ENCODE results near the gene PGAP6.
"Not testable (repeated sequence)": the region's sequence is repeated elsewhere in the genome, so short reads cannot be mapped to it uniquely, and the experiment has no call there.

The PGAP6 gene

DNA sequence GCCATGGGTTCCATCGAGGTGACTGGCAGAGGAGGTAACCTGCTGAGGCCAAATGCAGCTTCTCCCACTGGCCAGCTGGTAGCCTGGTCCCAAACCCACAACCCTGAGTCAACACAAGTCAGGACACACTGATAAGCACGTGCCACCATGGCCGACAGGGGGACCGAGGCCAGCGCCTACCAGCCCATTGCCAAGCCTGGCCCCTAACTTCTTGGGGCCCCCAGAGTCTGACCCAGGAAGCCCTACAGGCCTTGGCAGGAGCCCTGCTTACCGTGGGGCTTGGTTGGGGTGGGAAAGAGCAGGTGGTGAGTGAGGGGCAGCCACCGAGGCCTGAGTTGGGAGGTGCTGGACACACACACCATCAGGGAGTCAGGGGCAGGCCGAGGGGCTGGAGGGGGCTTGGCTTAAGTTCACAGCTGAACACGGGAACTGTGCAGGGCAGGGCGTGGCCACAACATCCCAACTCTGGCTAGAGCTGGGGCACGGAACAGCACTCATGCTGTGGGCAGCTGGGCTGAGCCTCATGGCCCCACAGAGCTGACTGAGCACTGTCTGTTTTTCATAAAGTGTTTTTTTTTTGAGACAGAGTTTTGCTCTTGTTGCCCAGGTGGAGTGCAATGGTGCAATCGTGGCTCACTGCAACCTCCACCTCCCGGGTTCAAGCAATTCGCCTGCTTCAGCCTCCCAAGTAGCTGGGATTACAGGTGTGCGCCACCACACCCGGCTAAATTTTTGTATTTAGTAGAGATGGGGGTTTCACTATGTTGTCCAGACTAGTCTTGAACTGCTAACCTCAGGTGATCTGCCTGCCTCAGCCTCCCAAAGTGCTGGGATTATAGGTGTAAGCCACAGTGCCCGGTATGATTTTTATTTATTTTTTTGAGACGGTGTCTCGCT is 16.9 kb downstream of the PGAP6 start:
- DNase-seq (ENCODE audit: low read depth): no peak

DNA sequence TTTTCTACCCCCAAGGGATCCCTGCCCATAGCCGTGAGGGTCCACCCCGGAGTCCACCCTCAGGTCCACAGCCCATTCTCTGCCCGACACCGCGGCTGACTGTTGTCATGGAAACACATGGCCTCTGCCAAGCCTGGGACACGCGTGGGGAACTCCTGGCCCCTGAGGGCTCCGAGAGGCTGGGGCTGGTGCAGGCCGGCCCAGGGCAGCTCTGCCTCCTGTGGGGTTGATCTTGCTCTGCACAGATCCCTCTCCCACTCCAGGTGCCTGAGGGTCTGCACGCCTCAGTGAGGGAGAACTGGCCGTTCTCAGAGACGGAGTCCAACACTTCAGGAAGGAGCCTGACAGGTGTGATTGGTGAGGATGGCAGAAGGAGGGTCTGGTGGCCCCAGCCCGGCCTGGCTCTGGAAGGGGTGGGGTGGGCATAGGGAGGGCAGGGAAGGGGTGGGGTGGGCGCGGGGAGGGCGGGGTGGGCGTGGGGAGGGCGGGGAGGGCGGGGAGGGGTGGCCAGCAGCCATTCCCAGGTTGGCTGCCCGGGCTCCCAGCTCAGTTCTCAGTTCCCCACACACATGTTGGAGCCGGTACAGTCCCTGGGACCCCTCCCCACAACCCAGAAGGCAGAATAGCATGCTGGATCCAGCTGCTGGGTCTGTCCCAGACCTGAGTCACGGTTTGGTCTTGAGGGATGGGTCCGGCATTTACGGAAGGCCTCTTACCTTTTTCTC is 17.9 kb downstream of the PGAP6 start:
- DNase-seq (ENCODE audit: low read depth): no peak

GRCh38 chr16:363110-363765 is 18.5 kb downstream of the PGAP6 start:
- no peak for DNase-seq (ENCODE audit: low read depth)

DNA sequence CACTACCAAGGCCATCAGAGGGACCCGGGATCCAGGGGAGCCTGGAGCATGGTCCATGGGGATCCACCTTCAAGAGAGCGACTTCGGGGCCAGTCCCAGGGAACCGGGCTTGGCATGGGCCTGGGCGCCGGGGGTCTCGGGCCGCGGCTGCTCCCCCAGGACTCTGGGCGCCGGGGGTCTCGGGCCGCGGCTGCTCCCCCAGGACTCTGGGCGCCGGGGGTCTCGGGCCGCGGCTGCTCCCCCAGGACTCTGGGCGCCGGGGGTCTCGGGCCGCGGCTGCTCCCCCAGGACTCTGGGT is 19.1 kb downstream of the PGAP6 start:
- not testable (repeated sequence) for DNase-seq (ENCODE audit: low read depth)

DNA sequence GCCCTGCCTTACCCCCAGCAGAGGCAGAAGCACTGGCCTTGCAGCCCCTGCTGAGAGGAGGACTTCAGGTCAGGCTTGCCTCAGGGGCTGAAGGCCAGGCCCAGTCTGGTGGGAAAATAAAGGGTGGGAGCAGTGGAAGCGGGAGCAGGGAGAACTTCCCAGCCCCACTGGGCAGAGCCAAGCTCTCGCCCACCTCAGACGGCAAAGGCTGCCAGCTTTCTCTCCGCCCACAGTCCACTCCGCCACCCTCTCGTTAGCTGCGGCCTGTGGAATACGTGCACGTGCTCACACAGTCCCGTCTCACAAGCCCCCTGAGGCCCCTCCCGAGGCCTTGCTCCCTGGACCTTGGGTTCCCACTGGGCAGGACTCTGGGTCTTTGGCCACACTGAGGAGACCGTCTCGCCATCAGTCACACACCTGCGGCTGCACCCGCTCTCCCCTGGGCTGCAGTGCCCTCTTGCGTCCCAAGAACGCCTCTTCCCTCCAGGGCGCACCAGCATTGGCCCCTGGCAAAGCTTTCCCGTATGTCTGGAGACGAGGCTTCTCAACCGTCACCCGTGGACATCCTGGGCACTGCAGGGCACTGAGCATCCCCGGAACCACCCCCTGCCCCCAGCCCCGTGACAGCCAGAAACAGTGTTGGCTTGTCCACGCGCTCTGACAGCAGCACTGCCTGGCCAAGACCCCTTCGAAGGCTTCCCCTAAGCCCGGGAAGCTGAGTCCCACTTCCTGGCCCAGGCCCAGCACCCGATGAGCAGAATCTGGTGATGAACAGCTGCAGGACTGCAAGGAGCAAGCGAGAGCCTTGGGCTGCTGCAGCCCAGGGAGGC is 19.7 kb downstream of the PGAP6 start:
- DNase-seq (ENCODE audit: low read depth): peak; percentile 55

- no peak for DNase-seq (ENCODE audit: low read depth)
Observed at GRCh38 chr16:361341-361871, 20.4 kb downstream of the PGAP6 start.

GRCh38 chr16:360698-361336 is 21.0 kb downstream of the PGAP6 start:
- DNase-seq (ENCODE audit: low read depth): no peak

- DNase-seq (ENCODE audit: low read depth): no peak
Observed at GRCh38 chr16:359871-360697, 21.7 kb downstream of the PGAP6 start.

GRCh38 chr16:359067-359763 is 22.6 kb downstream of the PGAP6 start:
- DNase-seq (ENCODE audit: low read depth): no peak

- DNase-seq (ENCODE audit: low read depth): no peak
Observed at GRCh38 chr16:356741-357140, 25.0 kb downstream of the PGAP6 start.

GRCh38 chr16:354971-355461 is 26.8 kb downstream of the PGAP6 start:
- peak; percentile 32 for DNase-seq (ENCODE audit: low read depth)

DNA sequence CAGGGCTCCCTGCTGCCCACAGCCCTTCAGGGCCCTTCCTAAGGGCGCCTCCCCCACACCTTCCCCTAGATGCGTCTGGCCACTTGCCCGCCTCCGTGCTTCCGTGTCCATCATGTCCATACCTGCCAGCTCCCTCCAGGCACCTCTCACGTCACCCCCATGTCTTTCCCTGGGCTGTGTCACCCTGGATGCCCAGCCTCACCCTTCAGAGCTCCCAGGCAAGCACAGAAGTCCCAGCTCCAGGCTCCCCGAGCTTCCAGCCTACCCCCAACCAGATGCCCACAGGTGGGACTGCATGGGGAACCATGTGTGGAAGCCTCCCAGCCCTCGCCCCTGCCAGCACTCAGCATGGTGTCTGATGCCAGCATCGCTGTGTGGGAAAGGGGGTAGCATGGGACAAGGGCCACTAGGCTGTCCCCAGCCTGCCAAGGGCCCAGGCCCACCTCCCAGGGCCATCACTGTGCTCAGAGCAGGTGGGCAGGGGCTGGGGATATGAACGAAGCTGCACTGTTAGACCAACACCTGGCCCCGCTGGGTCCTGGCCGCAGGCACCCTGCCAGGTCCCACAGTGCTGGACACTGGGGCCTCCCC is 27.4 kb downstream of the PGAP6 start:
- no peak for DNase-seq (ENCODE audit: low read depth)

- DNase-seq (ENCODE audit: low read depth): no peak
Observed at GRCh38 chr16:353404-354290, 28.1 kb downstream of the PGAP6 start.

GRCh38 chr16:352547-353403 is 29.0 kb downstream of the PGAP6 start, which contains the start of gene AXIN1:
AXIN1 (minus strand) TSS chr16:352723; CDS start chr16:347025, 5,698 bp downstream.
- peak; percentile 100 for DNase-seq (ENCODE audit: low read depth)

- no peak for DNase-seq (ENCODE audit: low read depth)
Observed at GRCh38 chr16:351804-352520, 29.8 kb downstream of the PGAP6 start.

DNA sequence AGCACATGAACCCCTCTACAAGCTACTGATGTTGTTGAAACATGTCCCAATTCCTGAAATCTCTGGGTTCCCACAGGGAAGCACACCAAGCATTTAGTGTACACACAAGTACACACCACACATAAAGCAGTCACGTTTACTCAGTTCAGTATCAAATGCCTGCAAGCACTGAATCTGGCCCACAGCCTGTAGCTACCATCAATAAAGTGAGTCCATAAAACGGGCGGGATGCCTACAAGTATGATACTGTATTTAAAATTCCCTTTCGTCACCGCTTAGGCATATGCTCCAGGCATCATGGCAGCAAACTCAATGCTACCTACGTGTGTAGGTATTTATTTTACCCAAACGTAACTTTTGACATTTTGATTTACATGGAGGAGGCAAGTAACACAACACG is 31.6 kb downstream of the PGAP6 start:
- no peak for DNase-seq (ENCODE audit: low read depth)
